ENCODE measurements around the gene DNA2.
A peak's percentile ranks its signal among the peaks of the same experiment; 100 is the strongest.

DNA2 gene

DNA sequence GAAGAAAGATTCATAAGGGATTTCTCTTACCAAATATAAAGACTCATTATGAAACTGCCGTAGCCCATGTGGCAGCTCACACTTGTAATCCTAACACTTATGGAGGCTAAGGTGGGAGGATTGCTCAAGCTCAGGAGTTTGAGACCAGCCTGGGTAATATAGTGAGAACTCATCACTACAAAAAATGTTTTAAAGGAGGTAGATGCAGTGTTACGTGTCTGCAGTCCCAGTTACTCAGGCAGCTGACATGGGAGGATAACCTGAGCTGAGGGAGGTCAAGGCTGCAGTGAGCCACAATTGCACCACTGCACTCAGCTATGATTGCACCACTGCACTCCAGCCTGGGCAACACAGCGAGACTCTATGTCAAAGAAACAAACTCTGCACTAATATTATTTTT, 18.1 kb upstream of the DNA2 start:
- no peaks in the 10 kb centered on the region for H3K9me3 ChIP-seq (ENCODE audit: insufficient read depth, low read depth, low read length)
- H4K12ac ChIP-seq (ENCODE audit: low read depth, low read length), result no peak overlapping the region
- H3K14ac ChIP-seq (ENCODE audit: low read length), result no peak overlapping the region
- H3K27me3 ChIP-seq (ENCODE audit: insufficient read depth, low read length), result no peaks in the 10 kb centered on the region
- H2AK5ac ChIP-seq (ENCODE audit: low read length), result no peak overlapping the region
- no peak overlapping the region for H2AFZ ChIP-seq (ENCODE audit: insufficient read depth, low read length, poor library complexity)
- H4K8ac ChIP-seq (ENCODE audit: low read depth, low read length), result no peak overlapping the region
- peaks cover 16 to 24% of the 10 kb centered on the region in 2 experiments for H3K36me3 ChIP-seq (ENCODE audit: control insufficient read depth in 1 of 2, insufficient read depth in 2 of 2, low read length in 2 of 2)
- DNase-seq, result no peak
- H3K27ac ChIP-seq (ENCODE audit: low read depth, low read length), result no peak overlapping the region
- no peaks in the 10 kb centered on the region for H3K79me2 ChIP-seq (ENCODE audit: control insufficient read depth, insufficient read depth, low read length, poor library complexity)
- no peak overlapping the region for H3K4me3 ChIP-seq (ENCODE audit: low read depth, low read length)
- no peak overlapping the region for H2BK120ac ChIP-seq (ENCODE audit: insufficient read depth, low read length, poor library complexity)
- no peak overlapping the region for H4K91ac ChIP-seq (ENCODE audit: low read depth, low read length)
- H3K4ac ChIP-seq (ENCODE audit: low read depth, low read length), result no peak overlapping the region
- no peak overlapping the region for H3K23ac ChIP-seq (ENCODE audit: low read length)
- H3K9ac ChIP-seq (ENCODE audit: low read length), result no peak overlapping the region
- H3K4me2 ChIP-seq (ENCODE audit: low read length), result no peak overlapping the region
- H2BK12ac ChIP-seq (ENCODE audit: low read length), result no peak overlapping the region
- no peaks in the 10 kb centered on the region for H3K4me1 ChIP-seq (ENCODE audit: control insufficient read depth in 1 of 2, insufficient read depth in 2 of 2, low read length in 2 of 2)
- no peak overlapping the region for H2BK5ac ChIP-seq (ENCODE audit: low read depth, low read length, poor library complexity)
- WGBS (ENCODE audit: extremely low coverage, insufficient coverage, insufficient read length), result no CpG with 5 or more reads among the region's 3 CpGs
- H3K79me1 ChIP-seq (ENCODE audit: low read length), result no peaks in the 10 kb centered on the region
- no peak overlapping the region for H3K18ac ChIP-seq (ENCODE audit: low read length)

GRCh38 chr10:68474021-68474420, 2.2 kb upstream of the DNA2 start:
- H2AFZ ChIP-seq (ENCODE audit: insufficient read depth, low read length, poor library complexity), result no peak overlapping the region
- no peak overlapping the region for H3K9ac ChIP-seq (ENCODE audit: low read length)
- H4K91ac ChIP-seq (ENCODE audit: low read depth, low read length), result no peak overlapping the region
- no peak overlapping the region for H3K23ac ChIP-seq (ENCODE audit: low read length)
- no peak overlapping the region for H3K4me3 ChIP-seq (ENCODE audit: low read depth, low read length)
- no peak overlapping the region for H2AK5ac ChIP-seq (ENCODE audit: low read length)
- no peak overlapping the region for H3K14ac ChIP-seq (ENCODE audit: low read length)
- H3K79me2 ChIP-seq (ENCODE audit: control insufficient read depth, insufficient read depth, low read length, poor library complexity), result peaks cover 4% of the 10 kb centered on the region
- no peak overlapping the region for H3K27ac ChIP-seq (ENCODE audit: low read depth, low read length)
- WGBS (ENCODE audit: extremely low coverage, insufficient coverage, insufficient read length), result no CpG with 5 or more reads among the region's 3 CpGs
- H3K4ac ChIP-seq (ENCODE audit: low read depth, low read length), result no peak overlapping the region
- no peak overlapping the region for H2BK5ac ChIP-seq (ENCODE audit: low read depth, low read length, poor library complexity)
- no peak overlapping the region for H2BK12ac ChIP-seq (ENCODE audit: low read length)
- no peaks in the 10 kb centered on the region for H3K9me3 ChIP-seq (ENCODE audit: insufficient read depth, low read depth, low read length)
- no peak overlapping the region for H3K4me2 ChIP-seq (ENCODE audit: low read length)
- no peak overlapping the region for H4K12ac ChIP-seq (ENCODE audit: low read depth, low read length)
- DNase-seq, result no peak
- H3K18ac ChIP-seq (ENCODE audit: low read length), result no peak overlapping the region
- H4K8ac ChIP-seq (ENCODE audit: low read depth, low read length), result no peak overlapping the region
- H3K4me1 ChIP-seq (ENCODE audit: control insufficient read depth in 1 of 2, insufficient read depth in 2 of 2, low read length in 2 of 2), result no peaks in the 10 kb centered on the region
- peaks cover 4% of the 10 kb centered on the region for H3K79me1 ChIP-seq (ENCODE audit: low read length)
- no peak overlapping the region for H2BK120ac ChIP-seq (ENCODE audit: insufficient read depth, low read length, poor library complexity)
- peaks cover 1 to 5% of the 10 kb centered on the region in 2 experiments for H3K36me3 ChIP-seq (ENCODE audit: control insufficient read depth in 1 of 2, insufficient read depth in 2 of 2, low read length in 2 of 2)
- H3K27me3 ChIP-seq (ENCODE audit: insufficient read depth, low read length), result no peaks in the 10 kb centered on the region

DNA sequence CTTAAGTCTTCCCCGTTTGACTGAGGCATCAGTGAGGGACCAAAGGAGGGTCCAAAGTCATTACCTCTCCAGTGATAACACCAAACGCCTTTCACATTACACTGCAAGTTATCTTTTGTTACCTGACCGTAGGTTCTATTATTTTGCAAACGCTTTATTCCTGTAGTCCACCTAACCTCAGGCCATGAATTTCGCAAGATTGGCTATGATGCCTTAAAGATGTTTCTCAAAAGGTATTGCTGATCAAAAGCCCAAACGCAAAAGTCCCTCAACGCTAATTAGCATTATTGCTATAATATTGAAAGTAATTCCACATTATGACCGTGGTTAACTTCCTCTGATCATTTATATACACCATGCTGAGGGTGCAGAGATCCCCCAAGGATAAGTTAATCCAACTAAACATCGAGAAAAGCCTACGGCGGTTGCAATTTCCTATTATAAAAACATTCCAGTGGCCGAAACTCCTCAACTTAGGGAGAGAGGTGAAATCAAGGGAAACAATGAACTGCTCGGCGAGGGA, 649 bp downstream of the DNA2 start:
- Histone ChIP-seq H3K4me2 (ENCODE audit: low read length) (peak overlapping the region; percentile 82), H3K79me2 (ENCODE audit: control insufficient read depth, insufficient read depth, low read length, poor library complexity) (peaks cover 4% of the 10 kb centered on the region), H3K36me3 (ENCODE audit: control insufficient read depth in 1 of 2, insufficient read depth in 2 of 2, low read length in 2 of 2) (peaks cover 8 to 14% of the 10 kb centered on the region in 2 experiments), H4K8ac (ENCODE audit: low read depth, low read length) (peak overlapping the region; percentile 92), H3K4ac (ENCODE audit: low read depth, low read length) (peak overlapping the region; percentile 41), H3K4me1 (ENCODE audit: control insufficient read depth in 1 of 2, insufficient read depth in 2 of 2, low read length in 2 of 2) (no peaks in the 10 kb centered on the region), H3K18ac (ENCODE audit: low read length) (no peak overlapping the region), H3K14ac (ENCODE audit: low read length) (peak overlapping the region; percentile 67), H3K9me3 (ENCODE audit: insufficient read depth, low read depth, low read length) (no peaks in the 10 kb centered on the region), H3K9ac (ENCODE audit: low read length) (peak overlapping the region; percentile 83), H2AK5ac (ENCODE audit: low read length) (no peak overlapping the region), H3K27ac (ENCODE audit: low read depth, low read length) (peak overlapping the region; percentile 78), H3K79me1 (ENCODE audit: low read length) (peaks cover 4% of the 10 kb centered on the region), H3K23ac (ENCODE audit: low read length) (no peak overlapping the region), H2BK12ac (ENCODE audit: low read length) (no peak overlapping the region), H3K4me3 (ENCODE audit: low read depth, low read length) (peak overlapping the region; percentile 80), H2BK120ac (ENCODE audit: insufficient read depth, low read length, poor library complexity) (peak overlapping the region; percentile 29), H3K27me3 (ENCODE audit: insufficient read depth, low read length) (no peaks in the 10 kb centered on the region), H2BK5ac (ENCODE audit: low read depth, low read length, poor library complexity) (peak overlapping the region; percentile 18), H4K12ac (ENCODE audit: low read depth, low read length) (no peak overlapping the region), H4K91ac (ENCODE audit: low read depth, low read length) (peak overlapping the region; percentile 53), H2AFZ (ENCODE audit: insufficient read depth, low read length, poor library complexity) (peak overlapping the region; percentile 53)
- WGBS (ENCODE audit: extremely low coverage, insufficient coverage, insufficient read length), result no CpG with 5 or more reads among the region's 14 CpGs
- peak in 1 of 2 donors; percentile 11 for DNase-seq

DNA sequence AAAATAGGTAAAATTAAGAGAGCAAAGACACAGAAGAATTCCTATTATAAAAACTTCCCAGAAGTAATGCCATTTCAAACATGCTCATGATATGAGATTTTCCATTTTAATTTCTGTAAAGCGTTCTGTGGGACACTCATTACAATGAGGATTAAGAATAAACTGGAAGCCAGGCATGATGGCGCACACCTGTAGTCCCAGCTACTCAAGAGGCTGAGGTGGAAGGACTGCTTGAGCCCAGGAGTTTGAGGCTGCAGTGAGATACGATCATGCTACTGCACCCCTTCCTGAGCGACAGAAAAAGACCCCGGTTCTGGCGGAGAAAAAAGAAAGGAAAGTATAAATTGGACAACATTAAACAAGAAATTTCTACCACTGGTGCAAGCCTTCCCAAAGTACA, 1.5 kb downstream of the DNA2 start:
- no peak overlapping the region for H2BK12ac ChIP-seq (ENCODE audit: low read length)
- H3K4me1 ChIP-seq (ENCODE audit: control insufficient read depth in 1 of 2, insufficient read depth in 2 of 2, low read length in 2 of 2), result no peaks in the 10 kb centered on the region
- H3K23ac ChIP-seq (ENCODE audit: low read length), result no peak overlapping the region
- no peak overlapping the region for H2AK5ac ChIP-seq (ENCODE audit: low read length)
- H3K79me1 ChIP-seq (ENCODE audit: low read length), result peaks cover 4% of the 10 kb centered on the region
- H2BK120ac ChIP-seq (ENCODE audit: insufficient read depth, low read length, poor library complexity), result no peak overlapping the region
- H3K36me3 ChIP-seq (ENCODE audit: control insufficient read depth in 1 of 2, insufficient read depth in 2 of 2, low read length in 2 of 2), result peaks cover 8 to 14% of the 10 kb centered on the region in 2 experiments
- WGBS (ENCODE audit: extremely low coverage, insufficient coverage, insufficient read length), result no CpG with 5 or more reads among the region's 6 CpGs
- H2AFZ ChIP-seq (ENCODE audit: insufficient read depth, low read length, poor library complexity), result no peak overlapping the region
- H3K27ac ChIP-seq (ENCODE audit: low read depth, low read length), result no peak overlapping the region
- H4K91ac ChIP-seq (ENCODE audit: low read depth, low read length), result no peak overlapping the region
- H2BK5ac ChIP-seq (ENCODE audit: low read depth, low read length, poor library complexity), result no peak overlapping the region
- no peak overlapping the region for H3K4me3 ChIP-seq (ENCODE audit: low read depth, low read length)
- no peak overlapping the region for H4K8ac ChIP-seq (ENCODE audit: low read depth, low read length)
- H3K9me3 ChIP-seq (ENCODE audit: insufficient read depth, low read depth, low read length), result no peaks in the 10 kb centered on the region
- H3K27me3 ChIP-seq (ENCODE audit: insufficient read depth, low read length), result no peaks in the 10 kb centered on the region
- no peak overlapping the region for H3K14ac ChIP-seq (ENCODE audit: low read length)
- no peak for DNase-seq
- H3K9ac ChIP-seq (ENCODE audit: low read length), result no peak overlapping the region
- H4K12ac ChIP-seq (ENCODE audit: low read depth, low read length), result no peak overlapping the region
- H3K79me2 ChIP-seq (ENCODE audit: control insufficient read depth, insufficient read depth, low read length, poor library complexity), result peaks cover 4% of the 10 kb centered on the region
- H3K4ac ChIP-seq (ENCODE audit: low read depth, low read length), result peak overlapping the region; percentile 46
- no peak overlapping the region for H3K18ac ChIP-seq (ENCODE audit: low read length)
- H3K4me2 ChIP-seq (ENCODE audit: low read length), result peak overlapping the region; percentile 82

All from trophoblast cell (in vitro differentiated cells and primary cell).